ENCODE data around the gene BNIP5.
"Not testable (repeated sequence)": the region's sequence is repeated elsewhere in the genome, so short reads cannot be mapped to it uniquely, and the experiment has no call there.

Gene BNIP5

GRCh38 chr6:36364669-36365479 lies 28.2 kb upstream of the BNIP5 start:
- no peak for DNase-seq (ENCODE audit: low read depth, low spot score)

GRCh38 chr6:36364061-36364635 lies 27.5 kb upstream of the BNIP5 start:
- DNase-seq (ENCODE audit: low read depth, low spot score), result not testable (repeated sequence)

GRCh38 chr6:36363371-36363752 lies 26.7 kb upstream of the BNIP5 start:
- DNase-seq (ENCODE audit: low read depth, low spot score), result not testable (repeated sequence)

GRCh38 chr6:36362551-36363370 lies 26.1 kb upstream of the BNIP5 start:
- DNase-seq (ENCODE audit: low read depth, low spot score), result no peak

- DNase-seq (ENCODE audit: low read depth, low spot score), result no peak
Measured at GRCh38 chr6:36361071-36361470, 24.4 kb upstream of the BNIP5 start.

- peak; percentile 42 for DNase-seq (ENCODE audit: low read depth, low spot score)
Measured at GRCh38 chr6:36360241-36361054, 23.8 kb upstream of the BNIP5 start.

- no peak for DNase-seq (ENCODE audit: low read depth, low spot score)
Measured at GRCh38 chr6:36358226-36358915, 21.7 kb upstream of the BNIP5 start.

- no peak for DNase-seq (ENCODE audit: low read depth, low spot score)
Measured at GRCh38 chr6:36357872-36358225, 21.2 kb upstream of the BNIP5 start.

DNA sequence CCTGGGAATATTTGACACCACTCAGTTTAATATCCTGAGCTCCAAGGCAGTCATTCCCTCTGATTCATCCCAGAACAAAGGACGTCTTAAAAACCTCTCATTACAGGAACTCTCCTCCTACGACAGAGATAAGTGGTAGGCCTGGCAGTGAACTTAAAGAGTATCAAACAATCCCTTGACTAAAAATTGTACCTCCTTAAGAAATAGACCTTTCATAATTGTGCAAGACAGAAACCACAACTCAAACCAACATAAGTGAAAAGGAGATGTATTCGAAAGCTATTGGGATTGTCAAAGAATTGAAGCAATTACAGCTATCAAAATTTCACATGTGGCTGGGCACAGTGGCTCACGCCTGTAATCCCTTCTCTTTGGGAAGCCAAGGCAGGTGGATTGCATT lies 19.1 kb upstream of the BNIP5 start:
- DNase-seq (ENCODE audit: low read depth, low spot score), result no peak

GRCh38 chr6:36353411-36353915 lies 16.8 kb upstream of the BNIP5 start:
- no peak for DNase-seq (ENCODE audit: low read depth, low spot score)

GRCh38 chr6:36352477-36353157 lies 15.9 kb upstream of the BNIP5 start:
- DNase-seq (ENCODE audit: low read depth, low spot score), result no peak

DNA sequence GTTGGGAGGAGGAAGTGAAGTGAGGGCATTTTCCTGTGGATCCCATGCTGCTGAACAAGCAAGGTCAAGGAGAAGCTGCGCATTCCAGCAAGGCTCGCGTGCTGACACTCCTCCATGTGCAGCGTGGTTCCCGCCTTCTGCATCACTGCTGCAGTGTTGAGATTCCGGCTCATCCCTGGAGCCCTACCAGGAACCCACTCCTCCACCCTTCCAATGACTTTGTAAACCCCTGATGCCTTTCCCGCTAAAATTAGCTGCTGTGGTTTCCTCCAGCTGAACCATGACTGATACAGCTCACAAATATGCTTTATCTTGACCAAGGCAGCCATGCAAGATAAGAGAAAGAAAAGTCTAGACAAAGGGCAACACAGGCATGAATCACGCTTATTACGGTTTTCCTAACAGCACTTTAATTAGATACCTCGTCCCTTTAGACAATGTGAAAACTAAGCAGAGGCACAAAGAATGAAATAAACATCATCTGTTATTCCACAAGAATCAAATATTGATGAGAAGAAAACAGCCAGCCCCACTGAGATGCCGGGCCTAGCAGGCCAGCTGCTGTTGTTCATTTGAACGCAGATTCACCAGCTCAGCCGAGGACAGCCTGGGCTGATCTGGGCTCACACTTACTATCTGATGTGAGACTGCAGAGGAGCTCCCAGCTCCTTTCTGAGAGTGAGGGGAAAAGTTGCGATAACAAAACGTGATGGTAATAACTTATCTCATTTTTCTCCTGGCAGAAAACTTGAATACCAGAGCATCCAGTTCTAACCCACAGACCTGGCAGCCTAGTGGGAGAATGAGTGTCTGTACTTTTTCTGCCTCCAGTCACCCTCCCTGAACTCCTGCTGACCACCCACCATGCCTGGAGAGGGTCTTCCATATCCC lies 14.2 kb upstream of the BNIP5 start:
- no peak for DNase-seq (ENCODE audit: low read depth, low spot score)

- no peak for DNase-seq (ENCODE audit: low read depth, low spot score)
Measured at GRCh38 chr6:36350082-36350481, 13.4 kb upstream of the BNIP5 start.

GRCh38 chr6:36349240-36349639 lies 12.6 kb upstream of the BNIP5 start:
- no peak for DNase-seq (ENCODE audit: low read depth, low spot score)

- no peak for DNase-seq (ENCODE audit: low read depth, low spot score)
Measured at GRCh38 chr6:36347621-36348020, 10.9 kb upstream of the BNIP5 start.

GRCh38 chr6:36346486-36347273 lies 10.0 kb upstream of the BNIP5 start:
- DNase-seq (ENCODE audit: low read depth, low spot score), result no peak

DNA sequence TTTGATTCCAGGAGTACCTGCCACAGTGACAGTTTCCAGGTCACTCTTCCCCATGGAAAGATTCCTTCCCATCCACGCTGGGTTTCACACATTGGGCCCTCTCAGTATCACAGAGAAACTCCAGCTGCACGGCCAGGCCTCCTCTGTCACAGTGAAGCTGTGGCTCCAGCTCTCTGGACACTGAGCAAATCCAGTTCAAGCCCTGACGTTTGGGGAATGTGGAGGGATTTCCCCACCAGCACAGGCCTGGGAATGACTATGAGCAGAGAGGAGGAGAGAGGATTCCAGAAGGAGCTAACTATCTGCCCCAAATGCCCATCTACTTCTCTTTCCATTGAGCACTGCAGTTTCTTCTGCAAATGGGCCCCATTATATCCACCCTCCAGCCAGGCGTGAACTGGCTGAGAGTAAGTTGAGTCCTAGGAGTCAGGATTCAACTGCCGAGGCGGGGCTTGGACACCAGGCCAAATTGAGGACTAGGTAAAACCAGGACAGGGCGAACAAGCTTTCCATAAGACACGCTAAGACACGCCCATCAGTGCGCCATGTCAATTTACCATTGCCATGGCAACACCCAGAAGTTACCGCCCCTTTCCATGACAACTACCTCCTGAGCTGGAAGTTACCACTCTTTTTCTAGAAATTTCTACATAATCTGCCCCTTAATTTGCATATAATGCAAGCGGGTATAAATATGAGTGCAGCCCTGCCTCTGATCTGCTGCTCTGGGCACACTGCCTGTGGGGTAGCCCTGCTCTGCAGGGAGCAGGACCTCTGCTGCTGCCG lies 9.2 kb upstream of the BNIP5 start:
- DNase-seq (ENCODE audit: low read depth, low spot score), result no peak
